Measurements from ENCODE around the gene MTERF4.

The MTERF4 gene

GRCh38 chr2:241081643-241082340 lies 20.3 kb downstream of the MTERF4 start:
- TF ChIP-seq CTCF (IDR thresholded peaks at IDR 0.05; ENCODE audit: low read depth, low read length, missing control alignments), result no peak
- no peak overlapping the region for H3K4me3 ChIP-seq (replicated peaks; ENCODE audit: low read depth, low read length)
- DNase-seq (ENCODE audit: extremely low read depth, low read depth), result no peak

GRCh38 chr2:241081190-241081642 lies 20.9 kb downstream of the MTERF4 start:
- no peak for TF ChIP-seq CTCF (IDR thresholded peaks at IDR 0.05; ENCODE audit: low read depth, low read length, missing control alignments)
- DNase-seq (ENCODE audit: extremely low read depth, low read depth), result no peak
- no peak overlapping the region for H3K4me3 ChIP-seq (replicated peaks; ENCODE audit: low read depth, low read length)

GRCh38 chr2:241080405-241081189 lies 21.5 kb downstream of the MTERF4 start:
- no peak for TF ChIP-seq CTCF (IDR thresholded peaks at IDR 0.05; ENCODE audit: low read depth, low read length, missing control alignments)
- H3K4me3 ChIP-seq (replicated peaks; ENCODE audit: low read depth, low read length), result no peak overlapping the region
- no peak for DNase-seq (ENCODE audit: extremely low read depth, low read depth)

GRCh38 chr2:241074901-241075540 lies 27.1 kb downstream of the MTERF4 start:
- no peak for TF ChIP-seq CTCF (IDR thresholded peaks at IDR 0.05; ENCODE audit: low read depth, low read length, missing control alignments)
- no peak overlapping the region for H3K4me3 ChIP-seq (replicated peaks; ENCODE audit: low read depth, low read length)
- DNase-seq (ENCODE audit: extremely low read depth, low read depth), result no peak

DNA sequence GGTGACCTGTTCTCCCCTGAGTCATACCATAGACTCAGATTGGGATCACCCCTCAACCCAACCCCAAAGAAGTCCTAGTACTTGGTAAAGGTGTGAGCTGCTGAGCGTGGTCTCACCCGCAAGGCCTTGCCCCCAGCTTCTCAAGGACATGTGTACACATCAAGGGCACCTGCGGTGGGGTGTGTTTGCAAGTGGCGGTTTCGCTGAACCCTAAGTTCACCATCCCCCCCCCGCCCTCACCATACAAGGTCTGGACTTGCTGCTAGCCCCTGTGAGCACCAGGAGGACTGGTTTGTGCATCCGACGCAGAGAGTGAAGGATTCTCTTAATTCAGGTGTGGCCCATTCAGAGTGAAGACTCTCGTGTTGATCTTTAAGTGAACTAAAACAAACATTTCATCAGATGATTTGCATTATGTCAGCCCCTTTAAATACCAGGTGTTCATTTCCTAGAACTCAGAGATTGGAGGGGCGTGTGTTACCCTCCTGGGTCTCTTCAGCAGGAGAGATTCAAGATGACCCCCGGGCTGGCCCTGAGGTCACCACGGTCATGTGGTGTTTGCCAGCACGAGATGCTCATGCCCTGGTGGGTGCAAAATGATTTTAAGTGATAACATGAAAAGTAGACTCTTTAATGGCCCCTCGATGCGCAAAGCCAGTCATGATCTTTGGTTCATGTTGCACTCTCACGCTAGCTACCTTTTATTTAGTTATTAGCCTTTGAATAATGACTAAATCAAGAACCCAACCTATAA lies 27.8 kb downstream of the MTERF4 start:
- H3K4me3 ChIP-seq (replicated peaks; ENCODE audit: low read depth, low read length), result no peak overlapping the region
- DNase-seq (ENCODE audit: extremely low read depth, low read depth), result no peak
- no peak for TF ChIP-seq CTCF (IDR thresholded peaks at IDR 0.05; ENCODE audit: low read depth, low read length, missing control alignments)
